Ovary (tissue), 9 donors: ENCODE data around the gene IL1RAPL1. TPM values are rescaled to one million over a fixed set of nuclear protein-coding genes. Genes with fewer than 3 reads are reported as not detected.

Source experiments
- DNase-seq, 5 donors: peaks; one replicate each; pipeline ENCODE4 v3.0.0-alpha.2; 2019 to 2020
- H3K27ac ChIP-seq, 2 donors: fragments of 200-600 bp; one replicate each; pipeline versions ENCODE4 v1.5.1 to v1.8.0; 2019 to 2022
- H3K27me3 ChIP-seq: fragments of 200-600 bp; one replicate; pipeline ENCODE4 v1.8.0; 2022
- H3K36me3 ChIP-seq: fragments of 200-600 bp; sonication (generic); one replicate; pipeline ENCODE4 v1.5.1; 2019
- H3K4me1 ChIP-seq: one replicate; pipeline ENCODE4 v1.8.1; 2013; ENCODE audit warnings: mild to moderate bottlenecking, moderate library complexity; ENCODE audit not compliant: insufficient read depth
- H3K4me3 ChIP-seq: fragments of 200-600 bp; sonication (generic); one replicate; pipeline ENCODE4 v1.5.1; 2017
- H3K9me3 ChIP-seq, 2 donors: fragments of 200-600 bp in 1 of 2; sonication (generic) in 1 of 2; one replicate each; pipeline versions ENCODE4 v1.5.1 to v1.8.1; 2013 to 2019; ENCODE audit warnings: mild to moderate bottlenecking in 1 of 2, moderate library complexity in 1 of 2
- CTCF ChIP-seq, 3 donors: fragments of 450-650 bp in 2 of 3; fragments of 200-600 bp in 1 of 3; IDR thresholded peaks; one replicate each; pipeline versions ENCODE4 v1.5.1 to v1.8.0; 2016 to 2022; ENCODE audit warnings: antibody characterized with exemption in 3 of 3, mild to moderate bottlenecking in 1 of 3
- EP300 ChIP-seq: sonication (generic); formaldehyde crosslinking; IDR thresholded peaks from one replicate; pipeline ENCODE4 v1.6.1; 2017; ENCODE audit warnings: antibody characterized with exemption
- POLR2A ChIP-seq: fragments of 450-650 bp; IDR thresholded peaks from one replicate; pipeline ENCODE4 v1.6.1; 2017; ENCODE audit warnings: antibody characterized with exemption, mild to moderate bottlenecking, moderate library complexity
- WGBS, 3 donors: extraction: QIAGEN DNeasy Blood & Tissue Kit in 1 of 3; methylation state at CpG; one replicate each; pipeline versions ENCODE4 v1.1.5 to v1.1.7; 2013 to 2017; 5-methylcytosine and 5-hydroxymethylcytosine counted together
- intact Hi-C, 4 donors: fragments of 100-400 bp; cut with DNase I; formaldehyde crosslinking; loops; one replicate each; pipeline versions ENCODE4 v1.11.0 to v1.15.1; 2022 to 2023
- polyA plus RNA-seq, 2 donors: library from polyadenylated mRNA; stranded (reverse); fragments of 200-250 nt in 1 of 2; fragments of 350-450 nt in 1 of 2; fragmentation: Illumina TruSeq in 1 of 2; extraction: RNeasy Lipid Tissue Mini Kit (QIAGEN cat#74804) in 1 of 2; gene quantifications; one replicate each; pipeline ENCODE4 v1.2.3, GENCODE V29; 2013 to 2014
- total RNA-seq, 7 donors: library from RNA; depleted of rRNA in 2 of 7; stranded (reverse); fragments of >200 nt in 2 of 7; fragmentation: NEBNext Ultra II Directional in 3 of 7; extraction: Animal tissue kit (Norgen Biotek cat#: 25700) in 3 of 7; gene quantifications; one replicate each; pipeline versions ENCODE4 v1.1.0 to v1.2.4, GENCODE V29; 2016 to 2023
- donor health status: DM: no; HTN: no; CAD: no; lungs with moderate emphysema.
- donor health status: DM: no; HTN: no; CAD: no.
- donor health status: Bipolar disorder and iron deficiency.
- donor health status: DM: yes; HTN: yes; CAD: no.
- donor health status: DM: no; HTN: no; CAD: no.
- donor health status: DM: yes; HTN: yes; CAD: no.

The IL1RAPL1 gene
- total and polyA plus RNA-seq, 9 donors = 0.23 to 1.3 (median 0.61) TPM

- no peak overlapping the region for H3K4me3 ChIP-seq
- no peaks in the 10 kb centered on the region for H3K9me3 ChIP-seq
- no peaks in the 10 kb centered on the region for H3K36me3 ChIP-seq
- no peak overlapping the region for H3K27ac ChIP-seq
- H3K27me3 ChIP-seq = no peaks in the 10 kb centered on the region
- TF ChIP-seq EP300 (no peak), POLR2A (no peak), CTCF (IDR thresholded peaks at IDR 0.05) (no peak)
- no peak for DNase-seq
- H3K4me1 ChIP-seq = no peaks in the 10 kb centered on the region
- 61 to 74% (median 69%) methylated on average over 3 of the region's 3 CpGs for whole genome bisulfite sequencing, 3 donors
- intact Hi-C loops = no loop called here
Observed at GRCh38 chrX:29561417-29561816, 974.2 kb downstream of the IL1RAPL1 start.

- no peak for DNase-seq
- Histone ChIP-seq H3K27ac (no peak overlapping the region), H3K9me3 (no peaks in the 10 kb centered on the region), H3K27me3 (no peaks in the 10 kb centered on the region), H3K4me3 (no peak overlapping the region), H3K4me1 (no peaks in the 10 kb centered on the region), H3K36me3 (no peaks in the 10 kb centered on the region)
- TF ChIP-seq CTCF (IDR thresholded peaks at IDR 0.05) (no peak), EP300 (no peak), POLR2A (no peak)
- WGBS, 3 donors = 64 to 79% (median 76%) methylated on average over 4 of the region's 4 CpGs
- intact Hi-C loops = no loop called here
Observed at GRCh38 chrX:29580560-29580959, 993.3 kb downstream of the IL1RAPL1 start.

GRCh38 chrX:29581223-29581622, 994.0 kb downstream of the IL1RAPL1 start:
- WGBS, 3 donors = 53 to 69% (median 56%) methylated on average over 2 of the region's 2 CpGs
- H3K36me3 ChIP-seq = no peaks in the 10 kb centered on the region
- no peak for DNase-seq
- no peaks in the 10 kb centered on the region for H3K4me1 ChIP-seq
- no peak overlapping the region for H3K27ac ChIP-seq
- no peaks in the 10 kb centered on the region for H3K9me3 ChIP-seq
- H3K4me3 ChIP-seq = no peak overlapping the region
- TF ChIP-seq CTCF (IDR thresholded peaks at IDR 0.05) (no peak), POLR2A (no peak), EP300 (no peak)
- no peaks in the 10 kb centered on the region for H3K27me3 ChIP-seq
- intact Hi-C loops = no loop called here

- Histone ChIP-seq H3K27me3 (no peaks in the 10 kb centered on the region), H3K4me3 (no peak overlapping the region), H3K4me1 (no peaks in the 10 kb centered on the region), H3K9me3 (no peaks in the 10 kb centered on the region), H3K27ac (no peak overlapping the region), H3K36me3 (no peaks in the 10 kb centered on the region)
- 46 to 70% (median 65%) methylated on average over 2 of the region's 2 CpGs for WGBS, 3 donors
- no peak for DNase-seq
- intact Hi-C loops = no loop called here
- TF ChIP-seq POLR2A (no peak), EP300 (no peak), CTCF (IDR thresholded peaks at IDR 0.05) (no peak)
Observed at GRCh38 chrX:29587107-29587506, 999.9 kb downstream of the IL1RAPL1 start.

- 59 to 77% (median 69%) methylated on average over 3 of the region's 3 CpGs for WGBS, 3 donors
- Histone ChIP-seq H3K36me3 (no peaks in the 10 kb centered on the region), H3K4me1 (no peaks in the 10 kb centered on the region), H3K27ac (no peak overlapping the region), H3K4me3 (no peak overlapping the region), H3K9me3 (no peaks in the 10 kb centered on the region), H3K27me3 (no peaks in the 10 kb centered on the region)
- DNase-seq = no peak
- intact Hi-C loops = no loop called here
- TF ChIP-seq EP300 = no peak
Observed at GRCh38 chrX:29590921-29591320, 1003.7 kb downstream of the IL1RAPL1 start.
